Activated naive CD4-positive, alpha-beta T cell treated with anti-CD3 and anti-CD28 coated beads, Interleukin-2, amount 50 U/mL, for 16 hours (primary cell): ENCODE results near the gene DHRS4L2.
A peak's percentile ranks its signal among the peaks of the same experiment; 100 is the strongest.
"Not testable (repeated sequence)": the region's sequence is repeated elsewhere in the genome, so short reads cannot be mapped to it uniquely, and the experiment has no call there.

Source experiments
- DNase-seq: peaks from one replicate; pipeline ENCODE4 v3.0.0-alpha.2; 2020

The DHRS4L2 gene

GRCh38 chr14:23988607-23989363 lies at the start of gene DHRS4L2:
Gene DHRS4L2, plus strand, starts transcription at chr14:23988929. Its CDS starts 19 bp downstream, at chr14:23988948.
- DNase-seq = peak; percentile 79

GRCh38 chr14:23939607-23940326 lies 49.0 kb upstream of the DHRS4L2 start:
- DNase-seq = no peak

GRCh38 chr14:23941230-23941629 lies 47.5 kb upstream of the DHRS4L2 start:
- no peak for DNase-seq

GRCh38 chr14:23941669-23942068 lies 47.1 kb upstream of the DHRS4L2 start:
- DNase-seq = no peak

GRCh38 chr14:23942587-23942986 lies 46.1 kb upstream of the DHRS4L2 start:
- no peak for DNase-seq

GRCh38 chr14:23949069-23949468 lies 39.7 kb upstream of the DHRS4L2 start:
- DNase-seq = not testable (repeated sequence)

- no peak for DNase-seq
Measured at GRCh38 chr14:23950411-23951135, 38.2 kb upstream of the DHRS4L2 start.

GRCh38 chr14:23951136-23951466 lies 37.6 kb upstream of the DHRS4L2 start:
- not testable (repeated sequence) for DNase-seq

GRCh38 chr14:23951590-23952201 lies 37.0 kb upstream of the DHRS4L2 start:
- no peak for DNase-seq

- DNase-seq = not testable (repeated sequence)
Measured at GRCh38 chr14:23953116-23953463, 35.6 kb upstream of the DHRS4L2 start.

- DNase-seq = peak; percentile 78
Measured at GRCh38 chr14:23953464-23954278, 35.1 kb upstream of the DHRS4L2 start, which contains the start of gene DHRS4. Gene DHRS4, plus strand, starts transcription at chr14:23953770. Its CDS starts 19 bp downstream, at chr14:23953789.

- not testable (repeated sequence) for DNase-seq
Measured at GRCh38 chr14:23954279-23954614, 34.5 kb upstream of the DHRS4L2 start.

GRCh38 chr14:23954965-23955364 lies 33.8 kb upstream of the DHRS4L2 start:
- DNase-seq = not testable (repeated sequence)

- DNase-seq = not testable (repeated sequence)
Measured at GRCh38 chr14:23955811-23956210, 32.9 kb upstream of the DHRS4L2 start.

- not testable (repeated sequence) for DNase-seq
Measured at GRCh38 chr14:23957913-23958569, 30.7 kb upstream of the DHRS4L2 start.

- not testable (repeated sequence) for DNase-seq
Measured at GRCh38 chr14:23960899-23961298, 27.8 kb upstream of the DHRS4L2 start.

- DNase-seq = not testable (repeated sequence)
Measured at GRCh38 chr14:23961704-23962103, 27.0 kb upstream of the DHRS4L2 start.

- DNase-seq = not testable (repeated sequence)
Measured at GRCh38 chr14:23969130-23969480, 19.6 kb upstream of the DHRS4L2 start.

GRCh38 chr14:23969481-23970282 lies 19.0 kb upstream of the DHRS4L2 start:
- DNase-seq = peak; percentile 79

GRCh38 chr14:23970283-23970659 lies 18.5 kb upstream of the DHRS4L2 start:
- not testable (repeated sequence) for DNase-seq

GRCh38 chr14:23973178-23973577 lies 15.6 kb upstream of the DHRS4L2 start:
- DNase-seq = not testable (repeated sequence)
